ENCODE data around the gene NPLOC4.
A peak's percentile ranks its signal among the peaks of the same experiment; 100 is the strongest.

NPLOC4 gene

DNA sequence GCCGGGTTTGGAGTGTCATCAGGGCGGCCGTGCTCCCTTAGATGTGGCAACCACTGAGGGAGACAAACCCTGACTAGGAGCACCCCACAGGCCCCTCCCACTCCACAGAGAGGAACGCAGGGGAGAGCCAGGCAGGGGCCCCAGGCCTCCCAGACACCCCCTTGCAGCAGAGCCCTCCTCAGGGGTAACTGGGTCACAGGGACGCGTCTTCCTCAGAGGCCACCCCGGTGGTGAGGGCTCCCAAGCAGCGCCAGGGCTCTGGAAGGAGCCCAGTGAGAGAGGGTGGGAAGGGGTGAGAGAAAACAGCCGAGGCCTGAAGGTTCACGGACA is 97.4 kb downstream of the NPLOC4 start:
- Histone ChIP-seq H3K27ac (ENCODE audit: extremely low read depth, low read depth, low read length) (no peak overlapping the region), H3K4me3 (ENCODE audit: low read depth, low read length) (no peak overlapping the region), H3K4me1 (ENCODE audit: control insufficient read depth, insufficient read depth, low read length) (no peaks in the 10 kb centered on the region), H3K9me3 (ENCODE audit: control insufficient read depth, insufficient read depth, low read depth, low read length) (no peaks in the 10 kb centered on the region), H3K36me3 (ENCODE audit: control insufficient read depth in 2 of 2, insufficient read depth in 1 of 2, low read length in 2 of 2) (peaks cover 0 to 56% of the 10 kb centered on the region in 2 experiments; a peak in 2 of 3 replicates)
- no peak for TF ChIP-seq ZNF23 (tag by site-specific recombination; IDR thresholded peaks at IDR 0.05; ENCODE audit: borderline replicate concordance)
- TF ChIP-seq ZIC2 (tag by site-specific recombination; IDR thresholded peaks at IDR 0.05) = no peak
- CTCF ChIA-PET = no interaction called here
- POLR2A ChIA-PET = interaction anchor here (1.0 kb wide), 1 partner anchor 27 kb away, joined by 3 read pairs; the partner anchor contains the start of gene ACTG1

DNA sequence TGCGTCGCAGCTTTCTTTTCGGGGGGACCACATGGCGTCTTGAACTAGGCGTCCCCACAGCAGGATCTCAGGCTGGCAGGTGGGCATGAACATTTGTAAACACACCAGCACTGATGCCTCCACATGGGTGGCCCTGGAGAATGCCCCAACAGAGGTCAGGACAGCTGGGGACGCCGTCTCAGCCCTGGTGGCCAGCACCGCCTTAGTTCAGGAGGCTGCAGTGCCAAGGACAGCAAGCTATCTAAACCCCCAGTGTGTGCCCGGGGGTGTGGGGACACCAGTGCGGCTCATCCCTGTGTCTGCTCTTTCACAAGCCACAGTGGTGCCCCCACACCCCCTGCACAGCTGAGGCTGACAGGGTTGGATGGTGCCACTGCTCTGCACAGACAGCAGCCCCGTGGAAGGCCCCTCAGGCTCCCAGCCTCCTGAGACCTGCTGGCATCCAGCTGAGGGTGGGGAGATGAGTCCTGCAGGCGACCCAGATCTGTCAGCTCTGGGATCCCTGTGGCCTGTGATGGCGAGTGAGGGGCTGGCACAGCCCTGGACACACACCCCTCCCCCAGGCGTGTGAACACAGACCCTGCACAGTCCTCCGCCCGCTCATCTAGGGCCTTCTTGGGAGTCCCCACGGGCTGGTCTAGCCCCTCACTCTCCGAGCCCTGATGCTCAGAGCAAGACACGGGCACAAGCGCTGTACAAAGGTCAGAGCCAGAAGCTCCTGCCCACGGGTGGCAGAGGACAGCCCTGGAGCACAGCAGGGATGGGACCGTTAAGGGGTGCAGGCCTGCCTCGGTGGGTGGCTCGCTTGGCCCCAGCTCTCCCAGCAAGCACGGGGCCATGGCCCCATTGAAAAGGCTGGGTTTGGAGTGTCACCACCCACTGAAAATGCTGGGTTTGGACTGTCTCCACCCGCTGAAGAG is 98.0 kb downstream of the NPLOC4 start:
- no peak overlapping the region for H3K4me3 ChIP-seq (ENCODE audit: low read depth, low read length)
- no peaks in the 10 kb centered on the region for H3K4me1 ChIP-seq (ENCODE audit: control insufficient read depth, insufficient read depth, low read length)
- ChIA-PET POLR2A (interaction anchor here (0.8 to 1.0 kb wide), 4 partner anchors 10 to 28 kb away, joined by 3 to 4 read pairs (median 3); no protein-coding TSS in a partner anchor), CTCF (interaction anchor here (0.6 to 1.6 kb wide), 7 partner anchors 19 to 286 kb away, joined by 3 to 9 read pairs (median 5); no protein-coding TSS in a partner anchor)
- H3K27ac ChIP-seq (ENCODE audit: extremely low read depth, low read depth, low read length) = no peak overlapping the region
- H3K9me3 ChIP-seq (ENCODE audit: control insufficient read depth, insufficient read depth, low read depth, low read length) = no peaks in the 10 kb centered on the region
- TF ChIP-seq GLI2 (tag by site-specific recombination; IDR thresholded peaks at IDR 0.05; ENCODE audit: borderline replicate concordance, low read depth) = no peak
- TF ChIP-seq, protein P1, sequence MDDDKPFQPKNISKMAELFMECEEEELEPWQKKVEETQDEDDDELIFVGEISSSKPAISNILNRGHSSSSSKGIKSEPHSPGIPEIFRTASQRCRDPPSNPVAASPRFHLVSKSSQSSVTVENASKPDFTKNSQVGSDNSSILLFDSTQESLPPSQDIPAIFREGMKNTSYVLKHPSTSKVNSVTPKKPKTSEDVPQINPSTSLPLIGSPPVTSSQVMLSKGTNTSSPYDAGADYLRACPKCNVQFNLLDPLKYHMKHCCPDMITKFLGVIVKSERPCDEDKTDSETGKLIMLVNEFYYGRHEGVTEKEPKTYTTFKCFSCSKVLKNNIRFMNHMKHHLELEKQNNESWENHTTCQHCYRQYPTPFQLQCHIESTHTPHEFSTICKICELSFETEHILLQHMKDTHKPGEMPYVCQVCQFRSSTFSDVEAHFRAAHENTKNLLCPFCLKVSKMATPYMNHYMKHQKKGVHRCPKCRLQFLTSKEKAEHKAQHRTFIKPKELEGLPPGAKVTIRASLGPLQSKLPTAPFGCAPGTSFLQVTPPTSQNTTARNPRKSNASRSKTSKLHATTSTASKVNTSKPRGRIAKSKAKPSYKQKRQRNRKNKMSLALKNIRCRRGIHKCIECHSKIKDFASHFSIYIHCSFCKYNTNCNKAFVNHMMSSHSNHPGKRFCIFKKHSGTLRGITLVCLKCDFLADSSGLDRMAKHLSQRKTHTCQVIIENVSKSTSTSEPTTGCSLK (tag by site-specific recombination; IDR thresholded peaks at IDR 0.05) = no peak
- no peak for TF ChIP-seq ZNF423 (tag by site-specific recombination; IDR thresholded peaks at IDR 0.05)
- TF ChIP-seq ZNF521 (tag by site-specific recombination; IDR thresholded peaks at IDR 0.05) = no peak
- no peak for TF ChIP-seq ZSCAN30 (tag by site-specific recombination; IDR thresholded peaks at IDR 0.05)
- TF ChIP-seq ZNF121 (tag by site-specific recombination; IDR thresholded peaks at IDR 0.05) = no peak
- no peak for TF ChIP-seq ZNF777 (tag by site-specific recombination; IDR thresholded peaks at IDR 0.05; ENCODE audit: borderline replicate concordance)
- TF ChIP-seq ZNF37A (tag by site-specific recombination; IDR thresholded peaks at IDR 0.05) = no peak
- no peak for TF ChIP-seq ZNF248 (tag by site-specific recombination; IDR thresholded peaks at IDR 0.05)
- no peak for TF ChIP-seq ZNF366 (tag by site-specific recombination; conservative IDR thresholded peaks at IDR 0.05)
- no peak for TF ChIP-seq ZNF24 (tag by site-specific recombination; IDR thresholded peaks at IDR 0.05)
- no peak for TF ChIP-seq MZF1 (tag by site-specific recombination; IDR thresholded peaks at IDR 0.05; ENCODE audit: borderline replicate concordance)
- no peak for TF ChIP-seq GLIS1 (tag by site-specific recombination; IDR thresholded peaks at IDR 0.05)
- no peak for TF ChIP-seq YY1 (tag by site-specific recombination; IDR thresholded peaks at IDR 0.05)
- H3K36me3 ChIP-seq (ENCODE audit: control insufficient read depth in 2 of 2, insufficient read depth in 1 of 2, low read length in 2 of 2) = peaks cover 0 to 50% of the 10 kb centered on the region in 2 experiments; a peak in 2 of 3 replicates

DNA sequence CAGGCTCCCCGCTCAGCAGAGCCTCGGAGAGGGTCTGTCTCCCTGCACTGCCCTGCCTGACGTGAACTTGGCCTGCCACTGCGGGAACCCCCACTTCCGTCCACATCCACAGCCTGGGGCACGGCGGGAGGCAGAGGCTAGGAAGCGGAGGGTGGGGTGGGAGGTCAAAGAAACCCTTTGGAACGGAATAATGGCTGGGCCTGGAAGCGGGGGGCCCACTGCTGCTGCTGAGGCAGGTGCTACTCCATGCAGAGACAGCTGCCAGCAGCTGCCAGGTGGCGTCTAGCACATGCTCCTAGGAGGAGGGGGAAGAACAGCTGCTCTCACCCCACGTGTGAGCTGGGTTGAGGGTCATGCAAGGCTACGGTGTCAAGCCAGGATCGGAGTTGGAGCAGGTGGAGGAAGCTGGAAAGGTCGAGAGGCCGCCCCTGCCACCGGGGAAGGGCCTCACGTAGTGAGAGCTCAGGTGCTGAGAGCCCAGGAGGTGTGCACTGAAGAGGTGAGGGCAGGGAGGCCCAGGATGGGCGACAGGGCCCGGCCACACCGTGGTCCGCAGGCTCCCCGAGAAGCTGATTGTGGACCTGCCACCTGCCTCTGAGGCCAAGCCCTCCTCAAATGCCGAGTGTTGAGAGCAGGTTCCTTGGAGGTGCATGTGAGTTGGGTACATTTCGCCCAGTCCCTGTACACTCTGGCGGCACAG is 98.9 kb downstream of the NPLOC4 start:
- peaks cover 0 to 41% of the 10 kb centered on the region in 2 experiments; a peak in 2 of 3 replicates for H3K36me3 ChIP-seq (ENCODE audit: control insufficient read depth in 2 of 2, insufficient read depth in 1 of 2, low read length in 2 of 2)
- no peaks in the 10 kb centered on the region for H3K9me3 ChIP-seq (ENCODE audit: control insufficient read depth, insufficient read depth, low read depth, low read length)
- no peak overlapping the region for H3K27ac ChIP-seq (ENCODE audit: extremely low read depth, low read depth, low read length)
- no peaks in the 10 kb centered on the region for H3K4me1 ChIP-seq (ENCODE audit: control insufficient read depth, insufficient read depth, low read length)
- ChIA-PET CTCF (interaction anchor here (0.7 to 1.6 kb wide), 8 partner anchors 15 to 285 kb away, joined by 3 to 9 read pairs (median 4); no protein-coding TSS in a partner anchor), POLR2A (interaction anchor here (0.8 to 1.0 kb wide), 4 partner anchors 9 to 29 kb away, joined by 3 to 4 read pairs (median 3); no protein-coding TSS in a partner anchor)
- no peak overlapping the region for H3K4me3 ChIP-seq (ENCODE audit: low read depth, low read length)
- TF ChIP-seq, protein P2, sequence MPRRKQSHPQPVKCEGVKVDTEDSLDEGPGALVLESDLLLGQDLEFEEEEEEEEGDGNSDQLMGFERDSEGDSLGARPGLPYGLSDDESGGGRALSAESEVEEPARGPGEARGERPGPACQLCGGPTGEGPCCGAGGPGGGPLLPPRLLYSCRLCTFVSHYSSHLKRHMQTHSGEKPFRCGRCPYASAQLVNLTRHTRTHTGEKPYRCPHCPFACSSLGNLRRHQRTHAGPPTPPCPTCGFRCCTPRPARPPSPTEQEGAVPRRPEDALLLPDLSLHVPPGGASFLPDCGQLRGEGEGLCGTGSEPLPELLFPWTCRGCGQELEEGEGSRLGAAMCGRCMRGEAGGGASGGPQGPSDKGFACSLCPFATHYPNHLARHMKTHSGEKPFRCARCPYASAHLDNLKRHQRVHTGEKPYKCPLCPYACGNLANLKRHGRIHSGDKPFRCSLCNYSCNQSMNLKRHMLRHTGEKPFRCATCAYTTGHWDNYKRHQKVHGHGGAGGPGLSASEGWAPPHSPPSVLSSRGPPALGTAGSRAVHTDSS (tag by site-specific recombination; IDR thresholded peaks at IDR 0.05) = no peak
- TF ChIP-seq GLIS2 (tag by site-specific recombination; IDR thresholded peaks at IDR 0.05) = 0 out of 2 replicates have a peak, but pooled peaks have one; percentile 17
- TF ChIP-seq, protein P3, sequence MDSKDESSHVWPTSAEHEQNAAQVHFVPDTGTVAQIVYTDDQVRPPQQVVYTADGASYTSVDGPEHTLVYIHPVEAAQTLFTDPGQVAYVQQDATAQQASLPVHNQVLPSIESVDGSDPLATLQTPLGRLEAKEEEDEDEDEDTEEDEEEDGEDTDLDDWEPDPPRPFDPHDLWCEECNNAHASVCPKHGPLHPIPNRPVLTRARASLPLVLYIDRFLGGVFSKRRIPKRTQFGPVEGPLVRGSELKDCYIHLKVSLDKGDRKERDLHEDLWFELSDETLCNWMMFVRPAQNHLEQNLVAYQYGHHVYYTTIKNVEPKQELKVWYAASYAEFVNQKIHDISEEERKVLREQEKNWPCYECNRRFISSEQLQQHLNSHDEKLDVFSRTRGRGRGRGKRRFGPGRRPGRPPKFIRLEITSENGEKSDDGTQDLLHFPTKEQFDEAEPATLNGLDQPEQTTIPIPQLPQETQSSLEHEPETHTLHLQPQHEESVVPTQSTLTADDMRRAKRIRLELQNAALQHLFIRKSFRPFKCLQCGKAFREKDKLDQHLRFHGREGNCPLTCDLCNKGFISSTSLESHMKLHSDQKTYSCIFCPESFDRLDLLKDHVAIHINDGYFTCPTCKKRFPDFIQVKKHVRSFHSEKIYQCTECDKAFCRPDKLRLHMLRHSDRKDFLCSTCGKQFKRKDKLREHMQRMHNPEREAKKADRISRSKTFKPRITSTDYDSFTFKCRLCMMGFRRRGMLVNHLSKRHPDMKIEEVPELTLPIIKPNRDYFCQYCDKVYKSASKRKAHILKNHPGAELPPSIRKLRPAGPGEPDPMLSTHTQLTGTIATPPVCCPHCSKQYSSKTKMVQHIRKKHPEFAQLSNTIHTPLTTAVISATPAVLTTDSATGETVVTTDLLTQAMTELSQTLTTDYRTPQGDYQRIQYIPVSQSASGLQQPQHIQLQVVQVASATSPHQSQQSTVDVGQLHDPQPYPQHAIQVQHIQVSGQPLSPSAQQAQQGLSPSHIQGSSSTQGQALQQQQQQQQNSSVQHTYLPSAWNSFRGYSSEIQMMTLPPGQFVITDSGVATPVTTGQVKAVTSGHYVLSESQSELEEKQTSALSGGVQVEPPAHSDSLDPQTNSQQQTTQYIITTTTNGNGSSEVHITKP (tag by site-specific recombination; IDR thresholded peaks at IDR 0.05) = no peak
- TF ChIP-seq, protein P1 (tag by site-specific recombination; IDR thresholded peaks at IDR 0.05) = no peak

All from HEK293 (cell line).